GM18526 (cell line): ENCODE measurements around the gene SUGCT.

Source experiments
- POLR2A ChIP-seq: IDR thresholded peaks from 3 replicates; pipeline ENCODE4 v1.6.1; 2011; ENCODE audit not compliant: insufficient read length; ENCODE audit errors: extremely low read depth

SUGCT gene

GRCh38 chr7:40493609-40494051 lies 358.8 kb downstream of the SUGCT start:
- TF ChIP-seq POLR2A, result no peak

GRCh38 chr7:40498924-40499510 lies 364.2 kb downstream of the SUGCT start:
- no peak for TF ChIP-seq POLR2A

DNA sequence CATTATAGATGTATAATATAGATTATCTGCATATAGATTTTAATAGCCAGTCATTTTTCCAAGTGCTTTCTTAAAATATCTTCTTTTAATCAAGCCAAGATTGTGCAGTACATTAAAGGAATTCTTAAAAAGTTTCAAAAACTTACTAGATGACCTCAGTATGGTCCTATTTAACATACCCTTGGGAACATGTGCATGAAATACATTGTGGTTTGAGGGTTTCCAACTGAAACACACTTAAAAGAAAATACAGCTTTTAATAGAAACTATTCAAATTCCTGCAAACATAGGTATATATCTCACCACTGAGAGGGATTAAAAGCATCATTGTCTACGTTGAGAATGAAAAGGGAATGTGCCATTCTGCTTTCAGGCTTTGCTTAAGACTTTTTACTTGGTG lies 364.9 kb downstream of the SUGCT start:
- no peak for TF ChIP-seq POLR2A

- no peak for TF ChIP-seq POLR2A
Measured at GRCh38 chr7:40500219-40500618, 365.4 kb downstream of the SUGCT start.

- no peak for TF ChIP-seq POLR2A
Measured at GRCh38 chr7:40502359-40502758, 367.6 kb downstream of the SUGCT start.

DNA sequence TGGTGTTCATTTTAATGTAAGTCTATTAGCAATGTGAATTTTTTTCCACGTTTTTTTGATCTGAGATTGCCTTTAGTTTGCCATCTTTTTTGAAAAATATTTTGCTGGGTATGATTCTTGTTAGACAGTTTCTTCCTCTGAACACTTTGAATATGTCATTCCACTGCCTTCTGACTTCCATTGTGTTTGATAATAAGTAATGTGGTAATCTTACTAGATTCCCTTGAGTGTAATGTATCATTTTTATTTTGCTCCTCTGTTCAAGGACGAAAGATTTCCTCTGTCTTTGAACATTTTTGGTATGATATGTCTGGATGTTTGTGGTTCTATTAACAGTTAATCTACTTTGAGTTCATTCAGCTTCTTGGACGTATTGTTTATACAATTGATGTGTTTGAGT lies 371.4 kb downstream of the SUGCT start:
- no peak for TF ChIP-seq POLR2A

- no peak for TF ChIP-seq POLR2A
Measured at GRCh38 chr7:40507166-40507565, 372.4 kb downstream of the SUGCT start.

- TF ChIP-seq POLR2A, result no peak
Measured at GRCh38 chr7:40509287-40509996, 374.6 kb downstream of the SUGCT start.

GRCh38 chr7:40516376-40516775 lies 381.6 kb downstream of the SUGCT start:
- TF ChIP-seq POLR2A, result no peak

- TF ChIP-seq POLR2A, result no peak
Measured at GRCh38 chr7:40519009-40519408, 384.2 kb downstream of the SUGCT start.

GRCh38 chr7:40520986-40521738 lies 386.4 kb downstream of the SUGCT start:
- TF ChIP-seq POLR2A, result no peak

DNA sequence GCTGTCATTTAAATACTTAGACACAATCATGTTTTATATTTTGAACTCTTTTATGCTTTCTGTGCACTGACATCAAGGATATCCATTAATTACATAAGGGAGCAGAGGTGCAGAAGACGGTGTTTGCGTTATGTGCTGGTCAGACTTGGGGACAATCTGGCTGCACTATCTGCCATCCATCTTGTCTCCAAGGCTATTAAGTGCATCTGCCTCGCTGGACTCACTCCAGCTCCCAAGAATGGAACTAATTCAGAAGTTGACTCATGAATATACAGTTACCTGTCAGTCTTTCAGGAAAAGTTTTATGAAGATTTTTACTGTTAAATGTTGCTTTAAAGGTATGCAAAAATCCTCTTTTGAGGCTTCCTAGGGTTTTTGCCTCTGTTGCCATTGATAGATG lies 391.0 kb downstream of the SUGCT start:
- no peak for TF ChIP-seq POLR2A

- no peak for TF ChIP-seq POLR2A
Measured at GRCh38 chr7:40526951-40527715, 392.3 kb downstream of the SUGCT start.

- no peak for TF ChIP-seq POLR2A
Measured at GRCh38 chr7:40527723-40528122, 392.9 kb downstream of the SUGCT start.

- TF ChIP-seq POLR2A, result no peak
Measured at GRCh38 chr7:40530292-40530691, 395.5 kb downstream of the SUGCT start.
